ENCODE measurements around the gene RCVRN. TPM values are rescaled to one million over a fixed set of nuclear protein-coding genes. Genes with fewer than 3 reads are reported as not detected.
A peak's percentile ranks its signal among the peaks of the same experiment; 100 is the strongest.

RCVRN gene
- total and polyA plus RNA-seq, 12 donors, result 0.11 to 0.66 (median 0.29) TPM; not detected in 3

- Histone ChIP-seq H3K27me3 (peaks cover 0 to 4% (median 0%) of the 10 kb centered on the region in 7 donors), H3K9me3 (peaks cover 0 to 23% (median 19%) of the 10 kb centered on the region in 11 donors), H3K27ac (no peak overlapping the region), H3K4me3 (no peak overlapping the region), H3K4me1 (peaks cover 0 to 17% (median 0%) of the 10 kb centered on the region in 9 donors), H3K36me3 (no peaks in the 10 kb centered on the region)
- intact Hi-C loops (cut with DNase I), result no loop called here
- ATAC-seq (no peak), DNase-seq (no peak)
- 89 to 93% methylated on average over 8 of the region's 8 CpGs for WGBS, 2 donors
- no peak for TF ChIP-seq CTCF (IDR thresholded peaks at IDR 0.05)
Measured at GRCh38 chr17:9878786-9879525, 26.1 kb downstream of the RCVRN start.

GRCh38 chr17:9878356-9878755 is 26.7 kb downstream of the RCVRN start:
- no peak for DNase-seq
- Histone ChIP-seq H3K4me1 (peaks cover 0 to 17% (median 0%) of the 10 kb centered on the region in 9 donors), H3K9me3 (peaks cover 0 to 17% (median 13%) of the 10 kb centered on the region in 11 donors), H3K4me3 (no peak overlapping the region), H3K27me3 (peaks cover 0 to 4% (median 0%) of the 10 kb centered on the region in 7 donors), H3K36me3 (no peaks in the 10 kb centered on the region), H3K27ac (no peak overlapping the region)
- intact Hi-C loops (cut with DNase I), result no loop called here
- TF ChIP-seq CTCF (IDR thresholded peaks at IDR 0.05), result no peak
- WGBS, 2 donors, result 69 to 74% methylated on average over 3 of the region's 3 CpGs
- no peak for ATAC-seq

GRCh38 chr17:9875441-9875840 is 29.6 kb downstream of the RCVRN start:
- H3K4me3 ChIP-seq, result no peak overlapping the region
- H3K27me3 ChIP-seq, result peaks cover 0 to 4% (median 0%) of the 10 kb centered on the region in 7 donors
- ATAC-seq (peak in 1 of 8 donors; percentile 56), DNase-seq (no peak)
- WGBS, 2 donors, result 41 to 60% methylated on average over 3 of the region's 3 CpGs
- H3K27ac ChIP-seq, result no peak overlapping the region
- no peaks in the 10 kb centered on the region for H3K36me3 ChIP-seq
- no peaks in the 10 kb centered on the region for H3K9me3 ChIP-seq
- H3K4me1 ChIP-seq, result peaks cover 0 to 12% (median 0%) of the 10 kb centered on the region in 9 donors
- intact Hi-C loops (cut with DNase I), result no loop called here
- TF ChIP-seq CTCF (IDR thresholded peaks at IDR 0.05), result no peak

GRCh38 chr17:9874722-9875121 is 30.3 kb downstream of the RCVRN start:
- Histone ChIP-seq H3K4me1 (peaks cover 0 to 5% (median 0%) of the 10 kb centered on the region in 9 donors), H3K36me3 (no peaks in the 10 kb centered on the region), H3K9me3 (no peaks in the 10 kb centered on the region), H3K27me3 (peaks cover 0 to 4% (median 0%) of the 10 kb centered on the region in 7 donors), H3K4me3 (no peak overlapping the region), H3K27ac (no peak overlapping the region)
- DNase-seq (no peak), ATAC-seq (no peak)
- WGBS, 2 donors, result 74 to 96% methylated on average over 3 of the region's 3 CpGs
- TF ChIP-seq CTCF (IDR thresholded peaks at IDR 0.05), result no peak
- intact Hi-C loops (cut with DNase I), result no loop called here

All from heart right ventricle (tissue), 16 donors.